VCaP (cell line): Measurements from ENCODE around the gene WDR47.
"Not testable (repeated sequence)": the region's sequence is repeated elsewhere in the genome, so short reads cannot be mapped to it uniquely, and the experiment has no call there.

Experiments
- H3K27ac ChIP-seq: fragments of 450-650 bp; 2 replicates; pipeline ENCODE4 v1.5.1; 2017
- CTCF ChIP-seq: fragments of 450-650 bp; conservative IDR thresholded peaks from 2 replicates; pipeline ENCODE4 v1.5.1; 2017; ENCODE audit warnings: mild to moderate bottlenecking, moderate library complexity

WDR47 gene

GRCh38 chr1:109025694-109026093 is 16.2 kb downstream of the WDR47 start:
- no peak for TF ChIP-seq CTCF
- no peak overlapping the region for H3K27ac ChIP-seq

- H3K27ac ChIP-seq = no peak overlapping the region
- TF ChIP-seq CTCF = no peak
Observed at GRCh38 chr1:109024646-109025045, 17.3 kb downstream of the WDR47 start.

- no peak overlapping the region for H3K27ac ChIP-seq
- no peak for TF ChIP-seq CTCF
Observed at GRCh38 chr1:109020693-109021257, 21.1 kb downstream of the WDR47 start.

- H3K27ac ChIP-seq = not testable (repeated sequence)
Observed at GRCh38 chr1:109017719-109018118, 24.2 kb downstream of the WDR47 start.

GRCh38 chr1:109017134-109017533 is 24.8 kb downstream of the WDR47 start:
- H3K27ac ChIP-seq = no peak overlapping the region
- TF ChIP-seq CTCF = no peak

GRCh38 chr1:109011335-109011734 is 30.6 kb downstream of the WDR47 start:
- no peak overlapping the region for H3K27ac ChIP-seq
- no peak for TF ChIP-seq CTCF

GRCh38 chr1:108996622-108997021 is 45.3 kb downstream of the WDR47 start:
- not testable (repeated sequence) for H3K27ac ChIP-seq

GRCh38 chr1:108983114-108983513 is 58.8 kb downstream of the WDR47 start:
- TF ChIP-seq CTCF = no peak
- no peak overlapping the region for H3K27ac ChIP-seq

GRCh38 chr1:108976658-108977057 is 65.2 kb downstream of the WDR47 start:
- TF ChIP-seq CTCF = no peak
- H3K27ac ChIP-seq = no peak overlapping the region
